Activated CD8-positive, alpha-beta memory T cell treated with anti-CD3 and anti-CD28 coated beads for 48 hours (primary cell): ENCODE data around the gene HLA-DOA.

Experiments
- DNase-seq, 3 experiments: peaks; one replicate each; pipeline ENCODE4 v3.0.0-alpha.2; 2020; ENCODE audit warnings: low read depth in 2 of 3, low spot score in 2 of 3

HLA-DOA gene

GRCh38 chr6:32967151-32968091 is 42.0 kb downstream of the HLA-DOA start:
- DNase-seq: no peak

DNA sequence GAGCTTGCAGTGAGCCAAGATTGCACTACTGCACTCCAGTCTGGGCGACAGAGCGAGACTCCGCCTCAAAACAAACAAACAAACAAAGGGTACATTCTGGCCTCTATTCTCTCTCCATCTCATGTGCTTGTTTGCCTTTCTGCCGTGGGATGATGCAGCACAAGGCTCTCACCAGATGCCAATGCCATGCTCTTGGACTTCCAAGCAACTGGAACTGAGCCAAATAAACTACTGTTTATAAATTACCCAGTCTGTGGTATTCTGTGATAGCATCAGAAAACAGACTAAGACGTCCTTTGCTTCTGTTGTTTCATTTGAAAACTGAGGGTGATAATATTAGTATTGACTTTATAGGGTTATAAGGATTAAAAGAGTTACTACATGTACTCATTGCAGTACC is 44.6 kb downstream of the HLA-DOA start:
- DNase-seq: no peak

- DNase-seq: no peak
Observed at GRCh38 chr6:32963866-32964265, 45.5 kb downstream of the HLA-DOA start.

DNA sequence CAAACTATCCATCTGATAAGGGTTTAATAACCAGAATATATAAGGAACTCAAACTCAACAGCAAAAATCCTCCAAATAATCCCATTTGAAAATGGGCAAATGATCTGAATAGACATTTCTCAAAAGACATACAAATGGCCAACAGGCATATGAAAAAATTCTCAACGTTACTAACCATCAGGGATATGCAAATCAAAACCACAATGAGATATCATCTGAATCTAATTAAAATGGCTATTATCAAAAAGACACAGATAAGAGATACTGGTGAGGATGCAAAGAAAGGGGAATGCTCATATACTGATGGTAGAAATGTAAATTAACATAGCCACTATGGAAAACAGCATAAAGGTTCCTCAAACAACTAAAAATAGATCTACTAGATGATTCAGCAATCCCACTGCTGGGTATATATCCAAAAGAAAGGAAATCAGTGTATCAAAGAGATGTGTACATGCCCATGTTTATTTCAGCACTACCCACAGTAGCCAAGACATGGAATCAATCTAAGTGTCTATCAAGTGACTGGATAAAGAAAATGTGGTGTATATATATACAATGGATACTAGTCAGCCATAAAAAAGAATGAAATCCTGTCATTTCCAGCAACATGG is 47.1 kb downstream of the HLA-DOA start:
- DNase-seq: no peak

DNA sequence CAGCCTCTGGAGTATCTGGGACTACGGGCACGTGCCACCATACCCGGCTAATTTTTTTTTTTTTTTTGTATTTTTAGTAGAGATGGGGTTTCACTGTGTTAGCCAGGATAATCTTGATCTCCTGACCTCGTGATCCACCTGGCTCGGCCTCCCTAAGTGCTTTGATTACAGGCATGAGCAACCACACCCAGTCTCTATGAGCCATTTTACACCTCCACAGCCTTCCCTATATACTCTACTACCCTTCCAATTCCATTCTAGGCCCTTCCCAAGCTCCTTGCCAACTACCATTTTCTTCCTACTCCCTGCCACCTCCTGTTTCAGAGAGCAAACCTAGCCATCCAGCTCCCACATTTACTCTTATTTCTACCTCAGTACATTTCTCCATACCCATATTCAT is 48.8 kb downstream of the HLA-DOA start:
- DNase-seq: no peak

GRCh38 chr6:32956176-32956575 is 53.2 kb downstream of the HLA-DOA start:
- DNase-seq: no peak

DNA sequence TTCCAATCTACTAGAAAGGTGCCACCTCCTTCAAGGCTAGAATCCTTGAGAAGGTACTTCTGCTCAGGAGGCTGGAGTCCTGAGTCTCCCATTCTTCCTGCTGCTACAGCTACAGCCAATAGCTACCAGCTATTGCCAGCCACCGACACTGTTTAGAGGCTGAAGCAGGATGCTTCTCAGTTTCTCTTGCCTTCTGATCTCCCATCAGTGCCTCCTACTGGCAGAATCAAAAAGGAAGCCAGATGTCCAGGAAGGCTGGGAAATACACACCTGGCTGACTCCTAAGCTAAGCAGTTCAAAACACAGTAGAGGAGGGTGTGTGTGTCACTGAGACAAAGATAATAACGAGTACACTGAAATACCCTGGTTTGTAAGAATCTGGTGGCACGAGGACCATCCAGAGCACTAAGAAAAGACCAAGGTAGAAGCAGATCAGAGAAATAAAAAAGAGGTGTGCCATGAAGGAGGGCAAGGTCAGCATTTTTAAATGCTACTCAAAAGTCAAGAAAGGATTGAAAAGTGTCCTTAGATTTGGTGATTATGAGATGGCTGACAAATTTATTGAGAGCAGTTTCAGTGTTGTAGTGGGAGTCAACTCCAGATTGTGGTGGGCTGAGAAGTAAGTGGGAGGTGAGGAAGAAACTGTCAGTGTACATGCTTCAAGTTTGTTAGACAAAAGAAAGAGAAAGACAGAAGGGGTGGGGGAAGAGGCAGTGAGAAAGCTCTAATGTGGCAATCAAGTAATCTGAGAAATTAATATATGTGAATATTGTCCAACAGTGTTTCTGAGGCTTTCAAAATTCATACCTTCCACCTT is 54.2 kb downstream of the HLA-DOA start:
- no peak for DNase-seq

GRCh38 chr6:32954267-32954666 is 55.1 kb downstream of the HLA-DOA start:
- no peak for DNase-seq
